CD14-positive monocyte (primary cell): Measurements from ENCODE around the gene PHRF1. TPM values are rescaled to one million over a fixed set of nuclear protein-coding genes. Genes with fewer than 3 reads are reported as not detected.

Experiments used
- DNase-seq, 3 donors: peaks; one replicate each; pipeline ENCODE4 v3.0.0-alpha.2; 2011 to 2022
- H2AFZ ChIP-seq: 2 replicates; pipeline ENCODE4 v1.6.0; 2012; ENCODE audit warnings: mild to moderate bottlenecking, low read depth, low read length, inconsistent platforms; ENCODE audit not compliant: insufficient read depth, poor library complexity, severe bottlenecking
- H3K27ac ChIP-seq, 2 donors: 1 replicate in 1 of 2; 2 replicates in 1 of 2; pipeline ENCODE4 v1.5.1; 2012 to 2013; ENCODE audit warnings: low read length in 2 of 2, control low read depth in 1 of 2, inconsistent platforms in 1 of 2, low read depth in 1 of 2, mild to moderate bottlenecking in 1 of 2
- H3K27me3 ChIP-seq, 2 donors: one replicate each; pipeline versions ENCODE4 v1.6.0 to v1.6.1; 2011 to 2013; ENCODE audit warnings: low read length in 2 of 2; ENCODE audit not compliant: control insufficient read depth in 2 of 2, insufficient read depth in 2 of 2
- H3K36me3 ChIP-seq, 2 donors: replicated peaks in 1 of 2; 1 replicate in 1 of 2; 2 replicates in 1 of 2; pipeline versions ENCODE4 v1.5.1 to v1.6.1; 2012 to 2013; ENCODE audit warnings: low read length in 2 of 2, control low read depth in 1 of 2, inconsistent platforms in 1 of 2, mild to moderate bottlenecking in 1 of 2; ENCODE audit not compliant: insufficient read depth in 2 of 2, control insufficient read depth in 1 of 2
- H3K4me1 ChIP-seq, 2 donors: 1 replicate in 1 of 2; 2 replicates in 1 of 2; pipeline versions ENCODE4 v1.5.1 to v1.6.1; 2012 to 2013; ENCODE audit warnings: low read length in 2 of 2, control low read depth in 1 of 2, inconsistent platforms in 1 of 2, mild to moderate bottlenecking in 1 of 2, moderate library complexity in 1 of 2; ENCODE audit not compliant: insufficient read depth in 2 of 2, control insufficient read depth in 1 of 2
- H3K4me2 ChIP-seq: replicated peaks from 2 replicates; pipeline ENCODE3; 2012; ENCODE audit warnings: low read length, moderate library complexity, mild to moderate bottlenecking; ENCODE audit not compliant: poor library complexity, severe bottlenecking; ENCODE audit errors: extremely low read depth
- H3K4me3 ChIP-seq, 3 experiments: fragments of 200-600 bp in 1 of 3; sonication (generic) in 1 of 3; replicated peaks in 1 of 3; 1 replicate in 2 of 3; 2 replicates in 1 of 3; pipeline ENCODE4 v1.5.1; 2011 to 2013; ENCODE audit warnings: low read length in 3 of 3, mild to moderate bottlenecking in 3 of 3, control low read depth in 2 of 3, low read depth in 2 of 3, inconsistent platforms in 1 of 3, moderate library complexity in 1 of 3
- H3K79me2 ChIP-seq: 2 replicates; pipeline ENCODE4 v1.6.0; 2012; ENCODE audit warnings: mild to moderate bottlenecking, control low read depth, inconsistent platforms, low read length, moderate library complexity; ENCODE audit not compliant: insufficient read depth
- H3K9ac ChIP-seq: 2 replicates; pipeline ENCODE4 v1.6.0; 2017; ENCODE audit warnings: low read length, mild to moderate bottlenecking; ENCODE audit not compliant: insufficient read depth, poor library complexity, severe bottlenecking
- H3K9me3 ChIP-seq, 2 donors: replicated peaks in 1 of 2; 1 replicate in 1 of 2; 2 replicates in 1 of 2; pipeline versions ENCODE4 v1.5.1 to v1.6.1; 2012 to 2013; ENCODE audit warnings: low read length in 2 of 2, control low read depth in 1 of 2; ENCODE audit not compliant: control insufficient read depth in 1 of 2, insufficient read depth in 1 of 2
- H4K20me1 ChIP-seq: 2 replicates; pipeline ENCODE4 v1.6.0; 2012; ENCODE audit warnings: mild to moderate bottlenecking, low read length, control low read depth, moderate library complexity; ENCODE audit not compliant: insufficient read depth
- H3K27ac Mint-ChIP-seq, 7 donors: one replicate each; pipeline ENCODE4 v1.8.0; 2020; ENCODE audit warnings: mild to moderate bottlenecking in 7 of 7, mixed read lengths in 7 of 7, moderate library complexity in 6 of 7, inconsistent platforms in 2 of 7
- H3K27me3 Mint-ChIP-seq, 3 donors: one replicate each; pipeline ENCODE4 v1.8.0; 2021 to 2022; ENCODE audit warnings: low read depth in 3 of 3, mild to moderate bottlenecking in 3 of 3, mixed read lengths in 3 of 3, moderate library complexity in 3 of 3, inconsistent platforms in 1 of 3
- H3K36me3 Mint-ChIP-seq, 2 donors: one replicate each; pipeline ENCODE4 v1.8.0; 2020; ENCODE audit warnings: mixed read lengths in 2 of 2, inconsistent platforms in 1 of 2, mild to moderate bottlenecking in 1 of 2
- H3K4me1 Mint-ChIP-seq: one replicate; pipeline ENCODE4 v1.8.0; 2020; ENCODE audit warnings: mild to moderate bottlenecking, mixed read lengths
- H3K4me3 Mint-ChIP-seq, 2 donors: one replicate each; pipeline ENCODE4 v1.8.0; 2020; ENCODE audit warnings: mild to moderate bottlenecking in 2 of 2, mixed read lengths in 2 of 2, moderate library complexity in 1 of 2
- H3K9me3 Mint-ChIP-seq, 7 donors: one replicate each; pipeline ENCODE4 v1.8.0; 2020 to 2022; ENCODE audit warnings: mixed read lengths in 7 of 7, mild to moderate bottlenecking in 6 of 7, moderate library complexity in 6 of 7, inconsistent platforms in 2 of 7
- WGBS: methylation state at CpG from one replicate; pipeline ENCODE4 v1.1.5; 2013; ENCODE audit warnings: missing lambda C conversion rate; ENCODE audit not compliant: insufficient coverage; 5-methylcytosine and 5-hydroxymethylcytosine counted together
- intact Hi-C, 2 donors: fragments of 100-400 bp; cut with micrococcal nuclease; formaldehyde crosslinking; loops; one replicate each; pipeline versions ENCODE4 v1.15.0 to v1.15.1; 2023
- polyA plus RNA-seq, 3 donors: library from polyadenylated mRNA; depleted of rRNA in 1 of 3; unstranded in 2 of 3; stranded (reverse) in 1 of 3; fragments of 300-500 nt in 2 of 3; fragments of >200 nt in 1 of 3; fragmentation: Illumina TruSeq in 2 of 3; gene quantifications; 1 replicate in 2 of 3; 2 replicates in 1 of 3; pipeline ENCODE4 v1.2.3, GENCODE V29; 2012 to 2021
- TF ChIP-seq, protein P1 (sequence below): fragments of 200-600 bp; IDR thresholded peaks from one replicate; pipeline ENCODE4 v1.8.0; 2022; ENCODE audit warnings: antibody characterized with exemption, mild to moderate bottlenecking

Gene PHRF1
- polyA plus RNA-seq, 3 donors, result 1.3 to 11.1 (median 3.3) TPM

DNA sequence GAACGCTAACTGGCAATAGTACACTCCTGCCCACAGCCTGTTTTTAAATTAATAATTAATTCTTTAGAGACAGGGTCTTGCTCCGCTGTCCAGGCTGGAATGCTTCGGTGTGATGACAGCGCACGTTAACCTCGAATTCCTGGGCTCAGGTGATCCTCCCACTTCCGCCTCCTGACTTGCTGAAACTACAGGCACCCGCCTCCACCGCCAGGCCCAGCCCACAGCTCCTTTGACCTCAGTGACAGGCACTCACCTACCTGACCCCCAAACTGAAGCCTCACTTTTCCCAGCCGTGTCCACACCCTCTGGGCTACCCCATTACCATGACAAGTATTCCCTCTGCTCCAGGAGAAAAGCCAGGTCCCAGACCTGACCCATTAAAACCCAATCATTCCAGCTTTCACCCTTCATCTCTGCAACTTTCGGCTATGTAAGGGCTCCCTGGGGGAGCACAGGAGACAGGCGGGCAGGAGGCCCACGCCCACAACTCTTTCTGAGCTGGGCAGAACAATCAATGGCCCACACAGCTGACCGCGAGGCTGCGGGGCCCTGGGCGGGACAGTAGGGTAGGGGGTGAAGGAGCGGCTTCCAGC lies 16.5 kb upstream of the PHRF1 start:
- TF ChIP-seq, protein P1, sequence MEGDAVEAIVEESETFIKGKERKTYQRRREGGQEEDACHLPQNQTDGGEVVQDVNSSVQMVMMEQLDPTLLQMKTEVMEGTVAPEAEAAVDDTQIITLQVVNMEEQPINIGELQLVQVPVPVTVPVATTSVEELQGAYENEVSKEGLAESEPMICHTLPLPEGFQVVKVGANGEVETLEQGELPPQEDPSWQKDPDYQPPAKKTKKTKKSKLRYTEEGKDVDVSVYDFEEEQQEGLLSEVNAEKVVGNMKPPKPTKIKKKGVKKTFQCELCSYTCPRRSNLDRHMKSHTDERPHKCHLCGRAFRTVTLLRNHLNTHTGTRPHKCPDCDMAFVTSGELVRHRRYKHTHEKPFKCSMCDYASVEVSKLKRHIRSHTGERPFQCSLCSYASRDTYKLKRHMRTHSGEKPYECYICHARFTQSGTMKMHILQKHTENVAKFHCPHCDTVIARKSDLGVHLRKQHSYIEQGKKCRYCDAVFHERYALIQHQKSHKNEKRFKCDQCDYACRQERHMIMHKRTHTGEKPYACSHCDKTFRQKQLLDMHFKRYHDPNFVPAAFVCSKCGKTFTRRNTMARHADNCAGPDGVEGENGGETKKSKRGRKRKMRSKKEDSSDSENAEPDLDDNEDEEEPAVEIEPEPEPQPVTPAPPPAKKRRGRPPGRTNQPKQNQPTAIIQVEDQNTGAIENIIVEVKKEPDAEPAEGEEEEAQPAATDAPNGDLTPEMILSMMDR, result no peak
- DNase-seq, result no peak
- H3K79me2 ChIP-seq, result peaks cover 3% of the 10 kb centered on the region
- H3K9me3 Mint-ChIP-seq, result peaks cover 0 to 10% (median 2%) of the 10 kb centered on the region in 7 donors
- H3K36me3 ChIP-seq, result peaks cover 0 to 11% of the 10 kb centered on the region in 2 donors
- peak overlapping the region; percentile 71 for H3K9ac ChIP-seq
- peak overlapping the region in 1 of 2 donors; percentile 62 for H3K27ac ChIP-seq
- peaks cover 5 to 14% of the 10 kb centered on the region in 2 donors for H3K36me3 Mint-ChIP-seq
- peaks cover 4 to 39% of the 10 kb centered on the region in 2 donors for H3K27me3 ChIP-seq
- H2AFZ ChIP-seq, result peak overlapping the region; percentile 76
- H3K4me1 ChIP-seq, result peaks cover 14 to 41% of the 10 kb centered on the region in 2 donors
- H3K4me2 ChIP-seq, result peak overlapping the region; percentile 99
- H3K27me3 Mint-ChIP-seq, result peaks cover 24 to 48% (median 36%) of the 10 kb centered on the region in 3 donors
- H3K4me1 Mint-ChIP-seq, result peaks cover 18% of the 10 kb centered on the region
- H3K9me3 ChIP-seq, result peaks cover 0 to 8% of the 10 kb centered on the region in 2 donors
- H3K4me3 Mint-ChIP-seq, result peak overlapping the region; percentile 69 to 78
- peak overlapping the region in 2 of 3 experiments; percentile 73 to 89 for H3K4me3 ChIP-seq
- H4K20me1 ChIP-seq, result peaks cover 20% of the 10 kb centered on the region
- intact Hi-C loops, result loop anchor here in 1 of 2 donors (2.0 kb wide), 1 partner anchor 17 kb away; the partner anchor contains the start of gene PHRF1
- peak overlapping the region in 5 of 7 donors; percentile 19 to 77 (median 64) for H3K27ac Mint-ChIP-seq
- 80% methylated on average over 17 of the region's 18 CpGs for WGBS

DNA sequence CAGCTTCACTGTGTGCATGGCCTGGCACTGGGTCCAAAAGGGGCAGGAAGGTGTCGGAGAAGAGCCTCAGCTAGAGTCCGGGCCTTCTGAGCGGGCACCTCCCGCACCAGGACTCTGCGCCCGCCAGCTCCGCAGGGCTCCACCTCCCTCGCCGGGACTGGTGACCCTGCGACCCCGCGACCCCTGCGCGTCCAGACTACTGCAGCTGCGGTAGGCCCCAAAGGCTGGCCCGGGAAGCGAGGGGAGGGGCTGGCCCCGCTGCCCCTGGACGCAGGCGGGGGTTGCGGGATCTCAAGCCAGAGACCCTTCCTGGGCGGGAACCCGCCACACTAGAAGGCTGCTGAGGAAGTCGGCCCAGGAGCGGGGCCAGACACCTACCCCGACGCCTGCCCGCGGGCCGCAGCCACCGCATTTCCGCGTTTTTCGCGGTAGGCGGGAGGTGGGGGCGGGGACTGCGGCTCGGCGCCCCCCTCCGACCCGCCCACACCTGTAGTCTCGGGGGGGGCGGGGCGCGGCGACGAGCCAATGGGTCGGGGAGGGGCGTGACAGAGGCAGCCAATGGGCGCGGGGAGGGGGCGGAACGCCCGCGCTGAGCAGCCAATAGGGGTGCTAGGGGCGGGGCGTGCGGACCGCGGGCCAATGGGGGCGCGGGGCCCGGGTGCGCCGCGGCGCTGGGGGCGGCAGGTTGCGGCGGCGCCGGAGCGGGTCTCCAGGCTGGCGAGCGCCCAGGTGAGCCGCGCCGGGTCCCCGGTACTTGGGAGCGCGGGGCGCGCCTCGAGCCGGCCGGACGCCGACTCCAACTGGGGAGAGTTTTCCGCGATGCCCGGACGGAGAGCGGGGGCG lies 15.7 kb upstream of the PHRF1 start, which contains the start of the genes LMNTD2 and RASSF7:
Gene LMNTD2, minus strand, starts transcription at position 434 of the 843 bp plus-strand sequence. Its CDS starts 22 bp downstream, at position 412.
Gene RASSF7, plus strand, starts transcription at position 666 of the 843 bp plus-strand sequence. CDS start 799 bp downstream, outside the sequence.
- peaks cover 0 to 8% of the 10 kb centered on the region in 2 donors for H3K9me3 ChIP-seq
- H3K4me1 ChIP-seq, result peaks cover 14 to 35% of the 10 kb centered on the region in 2 donors
- peak within 1 kb of the TSS in 1 of 2 donors; percentile 62 for H3K27ac ChIP-seq
- H3K27me3 ChIP-seq, result peaks cover 4 to 36% of the 10 kb centered on the region in 2 donors
- peak within 1 kb of the TSS; percentile 99 for H3K4me2 ChIP-seq
- H3K4me3 Mint-ChIP-seq, result peak within 1 kb of the TSS; percentile 81 to 89
- peak within 1 kb of the TSS in 5 of 7 donors; percentile 40 to 77 (median 64) for H3K27ac Mint-ChIP-seq
- H3K4me1 Mint-ChIP-seq, result peaks cover 18% of the 10 kb centered on the region
- peak within 1 kb of the TSS; percentile 83 for H2AFZ ChIP-seq
- H3K4me3 ChIP-seq, result peak within 1 kb of the TSS; percentile 54 to 89 (median 73)
- DNase-seq, result peak; percentile 81 to 90 (median 85)
- peaks cover 3% of the 10 kb centered on the region for H3K79me2 ChIP-seq
- under 1% methylated on average over 94 of the region's 95 CpGs for WGBS
- peaks cover 0 to 11% of the 10 kb centered on the region in 2 donors for H3K36me3 ChIP-seq
- H4K20me1 ChIP-seq, result peaks cover 20% of the 10 kb centered on the region
- intact Hi-C loops, result loop anchor here in 1 of 2 donors (2.0 kb wide), 1 partner anchor 16 kb away; the partner anchor contains the start of gene PHRF1
- H3K9me3 Mint-ChIP-seq, result peaks cover 0 to 10% (median 2%) of the 10 kb centered on the region in 7 donors
- peaks cover 5 to 14% of the 10 kb centered on the region in 2 donors for H3K36me3 Mint-ChIP-seq
- TF ChIP-seq, protein P1, result no peak
- H3K9ac ChIP-seq, result peak within 1 kb of the TSS; percentile 71
- peaks cover 24 to 42% (median 36%) of the 10 kb centered on the region in 3 donors for H3K27me3 Mint-ChIP-seq
